Measurements from ENCODE around the gene SERINC5.
A peak's percentile ranks its signal among the peaks of the same experiment; 100 is the strongest.

The SERINC5 gene

DNA sequence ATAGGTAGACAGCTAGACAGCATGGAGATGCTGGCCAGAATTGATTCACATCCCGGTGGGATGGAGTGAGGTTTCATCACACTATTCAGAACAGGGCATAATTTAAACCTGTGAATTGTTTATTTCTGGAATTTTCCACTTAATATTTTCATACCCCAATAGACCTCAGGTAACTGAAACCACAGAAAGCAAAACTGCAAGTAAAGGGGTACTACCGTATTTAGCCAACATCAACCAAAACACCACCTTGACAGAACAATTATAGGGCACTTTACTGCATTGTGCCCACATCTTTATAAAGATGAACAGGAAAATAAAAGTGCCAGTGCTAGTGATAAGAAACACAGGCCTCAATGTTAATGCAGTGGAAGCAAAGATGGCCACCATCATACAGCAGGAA is 7.5 kb downstream of the SERINC5 start:
- TF ChIP-seq, protein P1, sequence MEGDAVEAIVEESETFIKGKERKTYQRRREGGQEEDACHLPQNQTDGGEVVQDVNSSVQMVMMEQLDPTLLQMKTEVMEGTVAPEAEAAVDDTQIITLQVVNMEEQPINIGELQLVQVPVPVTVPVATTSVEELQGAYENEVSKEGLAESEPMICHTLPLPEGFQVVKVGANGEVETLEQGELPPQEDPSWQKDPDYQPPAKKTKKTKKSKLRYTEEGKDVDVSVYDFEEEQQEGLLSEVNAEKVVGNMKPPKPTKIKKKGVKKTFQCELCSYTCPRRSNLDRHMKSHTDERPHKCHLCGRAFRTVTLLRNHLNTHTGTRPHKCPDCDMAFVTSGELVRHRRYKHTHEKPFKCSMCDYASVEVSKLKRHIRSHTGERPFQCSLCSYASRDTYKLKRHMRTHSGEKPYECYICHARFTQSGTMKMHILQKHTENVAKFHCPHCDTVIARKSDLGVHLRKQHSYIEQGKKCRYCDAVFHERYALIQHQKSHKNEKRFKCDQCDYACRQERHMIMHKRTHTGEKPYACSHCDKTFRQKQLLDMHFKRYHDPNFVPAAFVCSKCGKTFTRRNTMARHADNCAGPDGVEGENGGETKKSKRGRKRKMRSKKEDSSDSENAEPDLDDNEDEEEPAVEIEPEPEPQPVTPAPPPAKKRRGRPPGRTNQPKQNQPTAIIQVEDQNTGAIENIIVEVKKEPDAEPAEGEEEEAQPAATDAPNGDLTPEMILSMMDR (IDR thresholded peaks at IDR 0.05; ENCODE audit: low read depth, low read length, missing control alignments), result no peak
- in situ Hi-C loops (cut with HindIII; ENCODE audit: low sequenced_read_pairs), result no loop called here
- no peak for DNase-seq (ENCODE audit: low read depth)
- no peak overlapping the region for H3K4me3 ChIP-seq (ENCODE audit: low read depth, low read length)

DNA sequence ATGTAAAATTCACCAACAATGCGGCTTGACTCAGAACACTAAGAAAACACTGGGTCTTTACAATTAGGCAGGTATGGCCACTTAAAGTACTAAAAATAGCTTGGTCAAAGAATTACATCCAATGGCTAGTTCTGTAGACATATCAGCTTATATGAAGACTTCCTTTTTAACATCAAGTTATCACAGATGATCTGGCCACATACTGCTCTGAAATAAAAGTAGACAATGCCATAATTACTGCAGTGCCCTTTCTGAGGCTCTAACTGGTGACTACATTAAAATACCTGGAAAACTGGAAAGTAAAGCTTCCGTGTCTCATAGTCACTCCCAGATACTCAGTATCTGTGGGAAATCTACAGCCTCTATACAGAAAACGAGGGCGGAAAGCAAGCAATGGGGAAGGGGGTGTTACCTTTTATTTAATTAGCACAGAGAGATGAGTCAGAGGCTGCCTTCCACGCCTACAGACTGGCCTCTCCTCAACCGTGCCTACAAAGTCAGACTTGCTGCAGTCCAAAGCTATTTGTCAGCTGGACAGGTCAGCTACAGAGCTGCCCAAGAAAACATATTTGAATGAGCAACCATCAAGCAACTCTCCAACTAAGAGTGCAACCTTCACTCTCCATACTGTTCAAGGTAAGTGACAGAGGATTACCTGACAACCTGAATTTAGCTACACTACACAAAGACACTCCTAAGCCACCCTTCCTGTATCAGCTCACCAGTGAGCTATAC is 8.7 kb downstream of the SERINC5 start:
- in situ Hi-C loops (cut with HindIII; ENCODE audit: low sequenced_read_pairs), result no loop called here
- no peak overlapping the region for H3K4me3 ChIP-seq (ENCODE audit: low read depth, low read length)
- peak; percentile 81 for DNase-seq (ENCODE audit: low read depth)
- TF ChIP-seq, protein P1 (IDR thresholded peaks at IDR 0.05; ENCODE audit: low read depth, low read length, missing control alignments), result no peak

DNA sequence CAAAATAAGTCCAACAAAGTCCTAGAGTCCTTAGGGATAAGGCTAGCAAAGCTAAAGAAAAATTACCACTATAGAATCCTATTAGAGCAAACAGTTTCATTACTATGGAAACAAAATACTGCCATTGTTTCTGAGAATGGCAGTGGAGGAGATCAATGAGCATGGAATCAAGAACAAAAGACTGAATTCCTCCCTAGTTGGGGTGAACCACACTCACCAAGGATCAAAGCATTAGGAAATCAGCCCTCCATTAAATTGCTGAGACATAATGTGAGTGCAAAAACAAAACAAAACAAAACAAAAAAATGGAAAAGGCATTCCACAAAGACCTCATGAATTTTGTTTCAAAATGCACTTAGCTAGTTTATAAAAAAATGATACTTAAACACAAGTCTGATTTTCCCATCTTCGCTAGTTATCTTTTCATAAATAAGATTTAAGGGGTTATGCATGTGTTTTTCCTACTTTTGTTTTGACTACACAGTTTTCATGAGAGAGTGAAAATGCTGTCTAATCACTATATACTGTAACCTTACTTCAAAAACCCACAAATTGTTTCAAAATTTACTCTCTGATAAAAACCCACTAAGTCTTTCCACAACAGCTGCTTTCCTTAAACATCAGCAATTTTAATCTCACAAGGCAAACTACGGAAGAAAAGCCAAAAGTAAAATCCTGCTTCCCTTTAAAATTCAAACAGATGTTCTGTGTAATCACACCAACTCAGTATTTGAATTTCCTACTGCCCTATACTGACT is 9.7 kb downstream of the SERINC5 start:
- DNase-seq (ENCODE audit: low read depth), result no peak
- no peak overlapping the region for H3K4me3 ChIP-seq (ENCODE audit: low read depth, low read length)
- in situ Hi-C loops (cut with HindIII; ENCODE audit: low sequenced_read_pairs), result no loop called here
- TF ChIP-seq, protein P1 (IDR thresholded peaks at IDR 0.05; ENCODE audit: low read depth, low read length, missing control alignments), result no peak

- no peak overlapping the region for H3K4me3 ChIP-seq (ENCODE audit: low read depth, low read length)
- TF ChIP-seq, protein P1 (IDR thresholded peaks at IDR 0.05; ENCODE audit: low read depth, low read length, missing control alignments), result no peak
- DNase-seq (ENCODE audit: low read depth), result no peak
- in situ Hi-C loops (cut with HindIII; ENCODE audit: low sequenced_read_pairs), result no loop called here
These were observed 12.3 kb downstream of the SERINC5 start for GRCh38 chr5:80243567-80243966.

DNA sequence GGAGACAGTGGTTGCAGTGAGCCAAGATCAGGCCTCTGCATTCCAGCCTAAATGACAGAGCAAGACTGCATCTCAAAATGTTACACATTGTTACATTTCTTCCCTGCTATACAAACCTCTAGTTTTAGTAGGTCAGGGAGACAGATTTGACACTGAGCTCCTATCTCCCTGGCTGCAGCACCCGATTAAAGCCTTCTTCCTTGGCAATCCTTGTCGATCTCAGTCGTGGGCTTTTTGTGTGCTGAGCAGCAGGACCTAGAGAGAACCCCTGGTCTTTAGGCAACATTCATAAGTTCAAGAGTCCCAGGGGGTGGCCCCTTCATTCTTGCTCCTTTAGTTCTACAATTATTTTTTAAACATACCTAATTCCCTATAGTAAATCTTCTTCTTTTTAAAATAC is 13.0 kb downstream of the SERINC5 start:
- TF ChIP-seq, protein P1 (IDR thresholded peaks at IDR 0.05; ENCODE audit: low read depth, low read length, missing control alignments), result no peak
- in situ Hi-C loops (cut with HindIII; ENCODE audit: low sequenced_read_pairs), result no loop called here
- no peak overlapping the region for H3K4me3 ChIP-seq (ENCODE audit: low read depth, low read length)
- DNase-seq (ENCODE audit: low read depth), result no peak

DNA sequence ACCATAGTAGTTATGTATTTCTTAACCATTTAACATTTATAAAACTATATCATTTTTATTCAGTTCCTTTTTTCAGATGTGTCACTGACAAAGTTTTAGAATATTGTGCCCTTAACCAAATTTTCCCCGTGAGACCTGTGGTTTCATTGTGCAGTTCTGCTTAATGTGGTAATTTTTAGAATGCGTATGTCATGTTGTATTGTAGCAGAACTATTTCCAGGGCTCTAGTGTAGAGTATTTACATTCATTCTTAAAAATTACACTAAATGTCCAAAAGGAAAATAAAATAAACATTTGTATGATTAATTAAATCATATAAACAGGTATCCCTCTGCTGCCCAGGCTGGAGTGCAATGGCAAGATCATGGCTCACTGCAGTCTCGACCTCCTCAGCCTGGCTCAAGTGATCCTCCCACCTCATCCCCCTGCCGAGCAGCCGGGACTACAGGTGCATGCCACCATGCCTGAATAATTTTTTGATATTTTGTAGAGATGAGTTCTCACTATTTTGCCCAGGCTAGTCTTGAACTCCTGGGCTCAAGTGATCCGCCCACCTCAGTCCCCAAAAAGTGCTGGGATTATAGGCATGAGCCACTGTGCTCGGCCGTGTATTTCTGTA is 15.4 kb downstream of the SERINC5 start:
- DNase-seq (ENCODE audit: low read depth), result no peak
- TF ChIP-seq, protein P1 (IDR thresholded peaks at IDR 0.05; ENCODE audit: low read depth, low read length, missing control alignments), result no peak
- in situ Hi-C loops (cut with HindIII; ENCODE audit: low sequenced_read_pairs), result no loop called here
- H3K4me3 ChIP-seq (ENCODE audit: low read depth, low read length), result no peak overlapping the region

All from astrocyte of the cerebellum (primary cell).